NK-92 (cell line): Measurements from ENCODE around the gene BAIAP2.

ENCODE experiments used
- DNase-seq: peaks from one replicate; lab custom pipeline; 2025; ENCODE audit not compliant: unreplicated experiment; lab: John Stamatoyannopoulos, UW

Gene BAIAP2

GRCh38 chr17:81121841-81122733, 87.1 kb downstream of the BAIAP2 start:
- DNase-seq: no peak

GRCh38 chr17:81123052-81124048, 88.4 kb downstream of the BAIAP2 start:
- DNase-seq: no peak

DNA sequence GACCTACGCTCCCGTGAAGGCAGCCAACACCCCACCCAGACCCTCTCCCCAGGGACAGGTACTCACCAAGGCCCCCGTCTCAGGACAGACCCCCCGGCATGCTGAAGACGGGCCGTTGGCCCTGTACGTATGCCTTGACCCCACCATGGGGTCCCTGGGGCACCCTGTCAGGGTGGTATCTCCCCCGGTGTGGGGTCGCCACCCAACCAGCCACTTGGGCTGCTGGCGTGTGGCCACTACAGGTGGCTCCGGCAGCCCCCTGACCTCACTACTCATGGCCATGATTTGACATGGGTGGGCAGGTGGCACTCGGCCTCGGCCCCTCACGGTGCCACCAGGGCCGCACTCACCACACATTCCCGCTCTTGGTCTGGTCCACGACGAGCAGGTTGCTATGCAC, 89.4 kb downstream of the BAIAP2 start:
- no peak for DNase-seq

- DNase-seq: no peak
These were observed 90.7 kb downstream of the BAIAP2 start for GRCh38 chr17:81125573-81126081.

GRCh38 chr17:81126281-81127132, 91.6 kb downstream of the BAIAP2 start:
- DNase-seq: no peak

- no peak for DNase-seq
These were observed 92.1 kb downstream of the BAIAP2 start for GRCh38 chr17:81127133-81127455.

DNA sequence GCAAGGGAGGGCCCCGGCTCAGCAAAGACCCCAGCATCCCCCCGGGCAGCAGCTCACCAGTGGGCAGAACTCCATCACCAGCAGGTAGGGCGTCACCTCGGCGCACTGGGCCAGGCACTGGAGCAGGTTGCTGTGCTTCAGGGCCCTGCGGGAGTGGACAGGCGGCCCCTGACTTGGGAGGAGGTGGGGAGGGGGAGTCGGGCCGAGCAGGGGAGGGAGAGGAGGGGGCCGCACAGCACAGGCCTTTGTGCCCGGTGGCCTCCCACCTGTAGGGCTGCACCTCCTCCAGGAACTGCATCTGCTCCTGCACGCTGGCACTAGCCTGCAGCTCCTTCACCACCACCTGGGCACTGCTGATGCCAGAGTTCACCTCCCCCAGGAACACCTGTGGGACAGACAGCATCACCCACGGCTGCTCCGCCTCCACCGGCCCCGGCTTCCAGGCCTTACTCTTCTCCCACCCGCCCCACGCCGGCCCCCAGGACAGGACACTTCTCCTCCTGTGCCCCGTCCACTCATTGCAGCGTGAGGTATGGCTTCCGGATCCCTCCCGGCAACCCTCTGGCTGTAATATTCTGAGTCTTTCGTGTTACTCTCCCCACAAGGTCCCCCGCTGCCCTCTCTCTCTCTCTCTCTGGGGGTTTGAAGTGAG, 92.7 kb downstream of the BAIAP2 start:
- DNase-seq: no peak

DNA sequence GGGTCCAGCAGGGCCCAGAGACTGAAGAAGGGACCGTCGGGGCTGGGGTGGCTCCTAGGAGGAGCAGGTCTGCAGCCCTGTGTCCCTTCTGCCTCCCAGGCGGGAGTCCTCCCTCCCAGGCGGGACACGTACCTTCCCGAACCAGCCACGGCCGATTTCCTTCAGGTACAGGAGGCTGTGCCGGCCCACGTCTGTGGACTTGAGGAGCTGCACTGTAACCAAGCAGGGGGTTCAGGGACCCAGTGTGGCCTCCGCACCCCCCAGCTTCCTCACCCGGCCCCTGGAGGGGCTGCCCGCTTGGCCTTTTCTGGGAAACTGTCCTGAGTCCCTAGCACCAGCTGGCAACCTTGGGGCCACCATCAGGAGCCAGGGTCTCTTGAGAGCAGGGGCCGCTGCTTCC, 93.4 kb downstream of the BAIAP2 start:
- DNase-seq: no peak

DNA sequence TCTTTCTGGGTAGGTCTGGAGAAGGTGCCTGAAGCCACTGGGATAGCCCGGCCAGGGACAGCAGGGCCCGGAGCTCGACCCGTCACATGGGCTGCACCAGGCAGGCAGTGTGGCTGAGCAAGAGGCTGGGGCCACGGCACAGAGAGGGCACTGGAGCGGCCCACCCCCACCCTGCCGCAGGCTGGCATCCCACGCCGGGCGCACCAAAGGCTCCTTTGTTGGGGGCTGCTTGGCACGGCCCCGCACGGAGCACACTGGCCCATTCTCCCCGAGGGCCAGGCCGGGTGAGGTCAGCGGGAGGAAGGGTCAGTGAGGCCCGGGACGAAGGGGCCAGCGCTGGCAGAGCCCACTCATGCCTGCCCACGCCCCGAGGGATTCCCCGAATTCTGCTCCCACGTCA, 93.8 kb downstream of the BAIAP2 start:
- DNase-seq: no peak

GRCh38 chr17:81129289-81129688, 94.3 kb downstream of the BAIAP2 start:
- no peak for DNase-seq

DNA sequence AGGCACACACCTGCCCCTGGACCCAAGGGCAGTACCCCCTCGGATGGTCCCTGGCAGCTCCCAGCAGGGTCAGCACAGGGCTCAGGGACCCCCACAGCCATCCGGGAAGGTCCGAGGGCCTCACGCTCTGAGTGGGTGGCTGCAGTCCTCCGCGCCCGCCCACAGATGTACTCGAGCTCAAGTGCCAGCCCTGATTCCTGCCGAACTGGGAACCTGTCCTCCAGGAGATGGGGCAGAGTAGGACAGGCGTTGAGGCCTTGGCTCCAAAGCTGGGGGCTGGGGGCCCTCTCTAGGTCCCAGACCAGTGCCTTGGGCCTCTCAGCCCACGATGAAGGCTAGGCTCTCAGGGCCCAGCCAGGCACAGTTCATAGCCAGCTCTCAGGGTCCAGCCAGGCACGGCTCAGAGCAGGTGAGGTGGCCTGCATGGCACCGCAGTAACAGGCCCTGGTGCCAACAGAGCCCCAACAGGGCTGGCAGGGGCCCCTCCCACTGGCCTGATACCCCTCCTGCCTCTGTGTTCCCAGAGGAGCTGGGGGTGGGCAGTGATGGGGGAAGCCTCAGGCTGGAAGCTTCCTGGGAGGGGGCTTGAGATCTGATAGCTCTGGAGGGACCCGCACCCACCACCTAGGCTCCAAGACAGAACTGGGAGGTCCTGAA, 94.9 kb downstream of the BAIAP2 start:
- no peak for DNase-seq

- no peak for DNase-seq
These were observed 95.7 kb downstream of the BAIAP2 start for GRCh38 chr17:81130385-81131361.

GRCh38 chr17:81131486-81132196, 96.7 kb downstream of the BAIAP2 start:
- DNase-seq: no peak

DNA sequence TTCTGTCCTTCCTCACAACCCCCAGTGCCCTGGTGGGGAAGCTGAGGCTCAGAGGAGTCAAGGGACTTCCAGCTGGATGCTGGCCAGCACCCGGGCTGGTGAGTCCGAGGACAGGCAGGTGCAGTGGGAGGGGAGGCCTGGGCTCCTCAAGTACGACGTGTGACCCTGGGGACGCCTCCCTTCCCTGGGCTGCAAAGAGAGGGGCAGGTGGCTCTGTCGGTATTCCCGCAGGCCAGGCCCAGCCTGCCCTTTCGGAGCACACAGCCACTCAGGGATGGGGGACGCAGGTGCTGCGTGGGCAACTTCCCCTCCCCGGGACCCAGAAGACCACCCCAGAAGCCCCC, 97.2 kb downstream of the BAIAP2 start:
- no peak for DNase-seq

DNA sequence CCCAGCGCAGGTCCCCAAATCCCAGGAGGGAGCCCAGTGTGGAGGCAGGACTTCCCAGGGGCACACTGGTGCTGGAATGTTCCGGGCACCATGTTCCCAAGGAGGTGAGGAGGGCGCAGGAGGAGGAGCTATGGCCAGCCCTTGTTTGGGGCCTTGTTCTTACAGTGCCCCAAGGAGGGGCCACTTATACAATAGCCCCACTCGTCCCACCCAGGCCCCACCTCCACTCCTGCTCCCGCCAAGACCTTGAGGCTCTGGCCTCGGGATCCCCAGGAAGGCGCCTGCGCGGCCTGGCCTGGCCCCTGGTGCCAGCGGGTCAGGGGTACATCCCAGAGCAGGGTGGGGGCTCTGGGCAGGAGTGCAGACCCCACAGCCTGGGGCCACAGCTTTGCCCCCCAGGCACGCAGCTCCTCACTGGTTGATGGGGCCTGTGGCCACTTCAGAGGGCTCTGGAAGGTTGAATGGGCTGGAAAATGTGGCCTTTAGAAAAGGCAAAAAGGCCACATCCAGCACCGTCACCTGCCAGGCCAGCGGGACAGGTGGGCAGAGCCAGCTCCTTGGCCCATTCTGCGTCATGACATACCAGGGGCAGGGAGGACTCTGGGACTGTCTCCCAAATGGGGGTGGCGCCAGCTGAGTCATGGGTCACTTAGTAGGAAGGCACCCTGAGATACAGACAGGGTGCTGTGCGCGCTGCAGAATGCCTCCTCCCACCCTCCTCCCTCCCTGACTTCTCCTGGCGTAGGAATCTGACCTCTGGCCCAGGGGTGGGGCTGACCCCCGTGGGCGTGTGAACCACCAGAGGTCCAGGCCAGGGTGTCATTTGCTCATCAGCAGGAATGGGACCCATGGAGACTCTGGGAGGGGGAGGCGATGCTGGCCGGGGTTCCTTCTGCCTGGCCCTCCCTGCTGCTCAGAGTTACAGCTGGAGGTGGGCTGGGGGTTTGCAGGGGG, 98.1 kb downstream of the BAIAP2 start:
- no peak for DNase-seq

GRCh38 chr17:81134064-81134781, 99.3 kb downstream of the BAIAP2 start:
- DNase-seq: no peak
